ENCODE data around the gene PKN1. TPM values are rescaled to one million over a fixed set of nuclear protein-coding genes. Genes with fewer than 3 reads are reported as not detected.

The PKN1 gene
- total RNA-seq, 1 donor from 2014 or later: 147 TPM

- Histone ChIP-seq H3K36me3 (peaks cover 40% of the 10 kb centered on the region), H3K27ac (no peak overlapping the region), H3K9me3 (no peaks in the 10 kb centered on the region), H3K4me1 (peaks cover 28% of the 10 kb centered on the region), H3K27me3 (ENCODE audit: low read depth) (no peaks in the 10 kb centered on the region), H3K4me3 (no peak overlapping the region)
- no peak for DNase-seq
- no peak for TF ChIP-seq CTCF (IDR thresholded peaks at IDR 0.05)
- ATAC-seq: no peak
- intact Hi-C loops (cut with DNase I): no loop called here
These were observed 59.7 kb downstream of the PKN1 start for GRCh38 chr19:14492756-14493337.

- Histone ChIP-seq H3K36me3 (peaks cover 24% of the 10 kb centered on the region), H3K4me3 (peak overlapping the region; percentile 85), H3K27ac (peak overlapping the region; percentile 83), H3K27me3 (ENCODE audit: low read depth) (no peaks in the 10 kb centered on the region), H3K9me3 (no peaks in the 10 kb centered on the region), H3K4me1 (peaks cover 35% of the 10 kb centered on the region)
- no peak for TF ChIP-seq CTCF (IDR thresholded peaks at IDR 0.05)
- intact Hi-C loops (cut with DNase I): no loop called here
- no peak for DNase-seq
- no peak for ATAC-seq
These were observed 61.3 kb downstream of the PKN1 start for GRCh38 chr19:14494411-14494810.

- no peak for TF ChIP-seq CTCF (IDR thresholded peaks at IDR 0.05)
- no peaks in the 10 kb centered on the region for H3K27me3 ChIP-seq (ENCODE audit: low read depth)
- peak overlapping the region; percentile 85 for H3K4me3 ChIP-seq
- DNase-seq (no peak), ATAC-seq (peak; percentile 2 to 10)
- peaks cover 18% of the 10 kb centered on the region for H3K36me3 ChIP-seq
- H3K27ac ChIP-seq: peak overlapping the region; percentile 83
- H3K4me1 ChIP-seq: peaks cover 35% of the 10 kb centered on the region
- intact Hi-C loops (cut with DNase I): no loop called here
- no peaks in the 10 kb centered on the region for H3K9me3 ChIP-seq
These were observed 62.0 kb downstream of the PKN1 start for GRCh38 chr19:14494910-14495671.

GRCh38 chr19:14495672-14496028 is 62.5 kb downstream of the PKN1 start:
- ATAC-seq: peak; percentile 0 to 2

More at GRCh38 chr19:14495672-14496028, 62.5 kb downstream of the PKN1 start:
- DNase-seq: no peak
- Histone ChIP-seq H3K36me3 (peaks cover 15% of the 10 kb centered on the region), H3K9me3 (no peaks in the 10 kb centered on the region), H3K4me3 (peak overlapping the region; percentile 85), H3K4me1 (peaks cover 35% of the 10 kb centered on the region), H3K27ac (peak overlapping the region; percentile 83), H3K27me3 (ENCODE audit: low read depth) (no peaks in the 10 kb centered on the region)
- intact Hi-C loops (cut with DNase I): no loop called here
- TF ChIP-seq CTCF (IDR thresholded peaks at IDR 0.05): no peak
